ENCODE measurements around the gene TGFBR3L.

TGFBR3L gene

GRCh38 chr19:7932276-7932929, 17.8 kb downstream of the TGFBR3L start:
- H3K9me3 Mint-ChIP-seq, result no peaks in the 10 kb centered on the region
- H3K4me3 Mint-ChIP-seq, result no peak overlapping the region
- no peaks in the 10 kb centered on the region for H3K27me3 Mint-ChIP-seq (ENCODE audit: low read depth, poor library complexity)
- H3K27ac Mint-ChIP-seq, result no peak overlapping the region
- no peak for DNase-seq
- peaks cover 14% of the 10 kb centered on the region for H3K4me1 Mint-ChIP-seq
- TF ChIP-seq, protein P1, sequence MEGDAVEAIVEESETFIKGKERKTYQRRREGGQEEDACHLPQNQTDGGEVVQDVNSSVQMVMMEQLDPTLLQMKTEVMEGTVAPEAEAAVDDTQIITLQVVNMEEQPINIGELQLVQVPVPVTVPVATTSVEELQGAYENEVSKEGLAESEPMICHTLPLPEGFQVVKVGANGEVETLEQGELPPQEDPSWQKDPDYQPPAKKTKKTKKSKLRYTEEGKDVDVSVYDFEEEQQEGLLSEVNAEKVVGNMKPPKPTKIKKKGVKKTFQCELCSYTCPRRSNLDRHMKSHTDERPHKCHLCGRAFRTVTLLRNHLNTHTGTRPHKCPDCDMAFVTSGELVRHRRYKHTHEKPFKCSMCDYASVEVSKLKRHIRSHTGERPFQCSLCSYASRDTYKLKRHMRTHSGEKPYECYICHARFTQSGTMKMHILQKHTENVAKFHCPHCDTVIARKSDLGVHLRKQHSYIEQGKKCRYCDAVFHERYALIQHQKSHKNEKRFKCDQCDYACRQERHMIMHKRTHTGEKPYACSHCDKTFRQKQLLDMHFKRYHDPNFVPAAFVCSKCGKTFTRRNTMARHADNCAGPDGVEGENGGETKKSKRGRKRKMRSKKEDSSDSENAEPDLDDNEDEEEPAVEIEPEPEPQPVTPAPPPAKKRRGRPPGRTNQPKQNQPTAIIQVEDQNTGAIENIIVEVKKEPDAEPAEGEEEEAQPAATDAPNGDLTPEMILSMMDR (IDR thresholded peaks at IDR 0.05), result no peak
- H3K36me3 Mint-ChIP-seq (ENCODE audit: low read depth), result peaks cover 10% of the 10 kb centered on the region

- H3K36me3 Mint-ChIP-seq (ENCODE audit: low read depth), result peaks cover 13% of the 10 kb centered on the region
- no peaks in the 10 kb centered on the region for H3K27me3 Mint-ChIP-seq (ENCODE audit: low read depth, poor library complexity)
- TF ChIP-seq, protein P1 (IDR thresholded peaks at IDR 0.05), result no peak
- no peak for DNase-seq
- no peak overlapping the region for H3K4me3 Mint-ChIP-seq
- H3K4me1 Mint-ChIP-seq, result peaks cover 14% of the 10 kb centered on the region
- no peaks in the 10 kb centered on the region for H3K9me3 Mint-ChIP-seq
- no peak overlapping the region for H3K27ac Mint-ChIP-seq
Observed at GRCh38 chr19:7932930-7933300, 18.3 kb downstream of the TGFBR3L start.

GRCh38 chr19:7933411-7933810, 18.8 kb downstream of the TGFBR3L start:
- Mint-ChIP-seq H3K27ac (no peak overlapping the region), H3K4me3 (no peak overlapping the region), H3K36me3 (ENCODE audit: low read depth) (peaks cover 15% of the 10 kb centered on the region), H3K27me3 (ENCODE audit: low read depth, poor library complexity) (no peaks in the 10 kb centered on the region), H3K4me1 (peaks cover 11% of the 10 kb centered on the region), H3K9me3 (no peaks in the 10 kb centered on the region)
- TF ChIP-seq, protein P1 (IDR thresholded peaks at IDR 0.05), result peak; percentile 34
- DNase-seq, result no peak

- Mint-ChIP-seq H3K36me3 (ENCODE audit: low read depth) (peaks cover 20% of the 10 kb centered on the region), H3K4me3 (no peak overlapping the region), H3K4me1 (peaks cover 4% of the 10 kb centered on the region), H3K27me3 (ENCODE audit: low read depth, poor library complexity) (no peaks in the 10 kb centered on the region), H3K27ac (no peak overlapping the region), H3K9me3 (no peaks in the 10 kb centered on the region)
- DNase-seq, result no peak
- TF ChIP-seq, protein P1 (IDR thresholded peaks at IDR 0.05), result no peak
Observed at GRCh38 chr19:7933828-7934725, 19.4 kb downstream of the TGFBR3L start.

DNA sequence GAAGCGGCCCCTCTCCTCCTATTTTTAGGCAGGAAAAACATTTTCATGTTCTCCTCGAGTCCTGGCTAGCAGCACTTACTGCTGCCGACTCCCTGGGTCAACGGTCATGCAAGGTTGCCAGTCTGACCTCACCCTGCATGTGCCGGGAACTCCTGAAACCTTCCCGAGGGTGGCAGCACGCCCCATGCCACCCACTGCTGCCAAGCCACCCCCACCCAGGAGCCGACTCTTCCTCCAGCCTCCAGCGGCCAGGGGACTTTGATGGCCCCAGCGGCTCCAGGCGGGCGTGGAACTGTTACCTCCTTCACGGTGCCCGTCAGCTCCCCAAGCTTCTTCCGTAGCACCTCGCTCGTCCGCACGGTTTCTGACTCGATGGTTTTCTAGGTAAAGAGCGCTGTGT, 20.1 kb downstream of the TGFBR3L start:
- DNase-seq, result no peak
- Mint-ChIP-seq H3K27ac (no peak overlapping the region), H3K9me3 (no peaks in the 10 kb centered on the region), H3K4me1 (no peaks in the 10 kb centered on the region), H3K27me3 (ENCODE audit: low read depth, poor library complexity) (no peaks in the 10 kb centered on the region), H3K36me3 (ENCODE audit: low read depth) (peaks cover 21% of the 10 kb centered on the region), H3K4me3 (no peak overlapping the region)
- TF ChIP-seq, protein P1 (IDR thresholded peaks at IDR 0.05), result no peak

Measured in nephron progenitor cell (in vitro differentiated cells).